HPDE6-E6E7 (cell line): Measurements from ENCODE around the gene CASR.
"Not testable (repeated sequence)": the region's sequence is repeated elsewhere in the genome, so short reads cannot be mapped to it uniquely, and the experiment has no call there.

Source experiments
- DNase-seq: peaks from one replicate; pipeline ENCODE4 v3.0.0; 2011; ENCODE audit warnings: missing footprints; ENCODE audit errors: extremely low spot score

CASR gene

GRCh38 chr3:122183521-122183892, at the start of gene CASR:
TSS of gene CASR (plus strand) at chr3:122183668. CDS start at chr3:122254190, 70,522 bp downstream.
- peak; percentile 10 for DNase-seq

- DNase-seq, result peak; percentile 20
These were observed 37.0 kb upstream of the CASR start for GRCh38 chr3:122146466-122146865.

GRCh38 chr3:122148941-122149627, 34.4 kb upstream of the CASR start:
- DNase-seq, result no peak

- no peak for DNase-seq
These were observed 32.0 kb upstream of the CASR start for GRCh38 chr3:122151480-122151879.

GRCh38 chr3:122164983-122165382, 18.5 kb upstream of the CASR start:
- not testable (repeated sequence) for DNase-seq

GRCh38 chr3:122167630-122168029, 15.8 kb upstream of the CASR start:
- no peak for DNase-seq

GRCh38 chr3:122168044-122168443, 15.4 kb upstream of the CASR start:
- DNase-seq, result no peak

- no peak for DNase-seq
These were observed 13.6 kb upstream of the CASR start for GRCh38 chr3:122169911-122170310.

- DNase-seq, result not testable (repeated sequence)
These were observed 12.1 kb upstream of the CASR start for GRCh38 chr3:122171361-122171760.

GRCh38 chr3:122178711-122179110, 4.8 kb upstream of the CASR start:
- no peak for DNase-seq

- DNase-seq, result no peak
These were observed 574 bp downstream of the CASR start for GRCh38 chr3:122183893-122184590.

GRCh38 chr3:122184591-122184929, 1.1 kb downstream of the CASR start:
- no peak for DNase-seq

- no peak for DNase-seq
These were observed 2.9 kb downstream of the CASR start for GRCh38 chr3:122186372-122186771.

- no peak for DNase-seq
These were observed 5.3 kb downstream of the CASR start for GRCh38 chr3:122188737-122189136.

GRCh38 chr3:122189357-122189756, 5.9 kb downstream of the CASR start:
- no peak for DNase-seq

- no peak for DNase-seq
These were observed 7.1 kb downstream of the CASR start for GRCh38 chr3:122190525-122190924.

GRCh38 chr3:122198966-122199365, 15.5 kb downstream of the CASR start:
- no peak for DNase-seq

- DNase-seq, result no peak
These were observed 16.1 kb downstream of the CASR start for GRCh38 chr3:122199552-122199951.

GRCh38 chr3:122200661-122201060, 17.2 kb downstream of the CASR start:
- no peak for DNase-seq

- not testable (repeated sequence) for DNase-seq
These were observed 18.0 kb downstream of the CASR start for GRCh38 chr3:122201476-122201875.

- DNase-seq, result no peak
These were observed 25.1 kb downstream of the CASR start for GRCh38 chr3:122208579-122208978.

GRCh38 chr3:122213650-122214049, 30.2 kb downstream of the CASR start:
- no peak for DNase-seq

GRCh38 chr3:122214711-122215110, 31.2 kb downstream of the CASR start:
- no peak for DNase-seq
